Neural cell (in vitro differentiated cells): ENCODE measurements around the gene NPHP4. TPM values are rescaled to one million over a fixed set of nuclear protein-coding genes. Genes with fewer than 3 reads are reported as not detected.

ENCODE experiments used
- H2AFZ ChIP-seq: fragments of 200-600, 300-800 bp; sonication (generic), shearing (Covaris generic); 2 replicates; pipeline ENCODE4 v1.6.0; 2014; ENCODE audit warnings: low read depth, mild to moderate bottlenecking, antibody characterized with exemption, low read length, moderate library complexity
- H3F3A ChIP-seq: fragments of 200-600 bp; shearing (Covaris generic); 2 replicates; pipeline ENCODE4 v1.6.1; 2016; ENCODE audit warnings: mild to moderate bottlenecking, moderate library complexity, mixed read lengths, antibody characterized with exemption, low read length; ENCODE audit not compliant: insufficient read depth, poor library complexity, severe bottlenecking
- H3K27ac ChIP-seq: fragments of 200-600, 300-800 bp; sonication (generic), shearing (Covaris generic); 2 replicates; pipeline ENCODE4 v1.5.1; 2014; ENCODE audit warnings: mild to moderate bottlenecking, low read length, moderate library complexity
- H3K27me3 ChIP-seq: fragments of 300-800, 200-600 bp; sonication (generic), shearing (Covaris generic); 2 replicates; pipeline ENCODE4 v1.6.0; 2014; ENCODE audit warnings: mild to moderate bottlenecking, low read depth, low read length, moderate library complexity; ENCODE audit not compliant: insufficient read depth
- H3K36me3 ChIP-seq: fragments of 300-800, 200-600 bp; sonication (generic), shearing (Covaris generic); 2 replicates; pipeline ENCODE4 v1.5.1; 2014; ENCODE audit warnings: mild to moderate bottlenecking, antibody characterized with exemption, low read length, moderate library complexity; ENCODE audit not compliant: insufficient read depth
- H3K4me2 ChIP-seq: fragments of 300-800, 200-600 bp; sonication (generic), shearing (Covaris generic); 2 replicates; pipeline ENCODE4 v1.6.0; 2014; ENCODE audit warnings: mild to moderate bottlenecking, low read length
- H3K4me3 ChIP-seq: fragments of 300-800, 200-600 bp; sonication (generic), shearing (Covaris generic); 2 replicates; pipeline ENCODE4 v1.5.1; 2014; ENCODE audit warnings: mild to moderate bottlenecking, low read length, moderate library complexity
- H3K79me2 ChIP-seq: fragments of 200-600 bp; shearing (Covaris generic); replicated peaks from 2 replicates; pipeline ENCODE4 v1.6.0; 2014; ENCODE audit warnings: mild to moderate bottlenecking, low read length, moderate library complexity; ENCODE audit not compliant: insufficient read depth
- H3K9ac ChIP-seq: fragments of 300-800, 200-600 bp; sonication (generic), shearing (Covaris generic); 2 replicates; pipeline ENCODE4 v1.6.1; 2016; ENCODE audit warnings: mild to moderate bottlenecking, low read length, mixed read lengths
- H3K9me2 ChIP-seq: fragments of 200-600 bp; shearing (Covaris generic); 2 replicates; pipeline ENCODE4 v1.6.1; 2016; ENCODE audit warnings: mild to moderate bottlenecking, low read length, mixed read lengths; ENCODE audit not compliant: insufficient read depth
- H3K9me3 ChIP-seq: fragments of 200-600, 300-800 bp; sonication (generic), shearing (Covaris generic); 2 replicates; pipeline ENCODE4 v1.6.1; 2016; ENCODE audit warnings: mild to moderate bottlenecking, mixed run types, low read length, moderate library complexity, mixed read lengths
- H4K20me1 ChIP-seq: fragments of 200-600 bp; shearing (Covaris generic); 2 replicates; pipeline ENCODE4 v1.6.1; 2016; ENCODE audit warnings: mild to moderate bottlenecking, mixed run types; ENCODE audit not compliant: insufficient read depth
- CTCF ChIP-seq: fragments of 450-650 bp; IDR thresholded peaks from 2 replicates; pipeline ENCODE4 v1.5.1; 2014; ENCODE audit warnings: antibody characterized with exemption, mild to moderate bottlenecking, moderate library complexity; ENCODE audit not compliant: poor library complexity, severe bottlenecking
- EP300 ChIP-seq: fragments of 450-650 bp; conservative IDR thresholded peaks from 2 replicates; pipeline ENCODE4 v1.6.1; 2014; ENCODE audit warnings: antibody characterized with exemption, mild to moderate bottlenecking, moderate library complexity; ENCODE audit not compliant: poor library complexity, severe bottlenecking
- EZH2 ChIP-seq: fragments of 200-600, 300-800 bp; shearing (Covaris generic), sonication (generic); IDR thresholded peaks from 2 replicates; pipeline ENCODE4 v1.6.1; 2014; ENCODE audit warnings: antibody characterized with exemption, low read length, borderline replicate concordance, mild to moderate bottlenecking; ENCODE audit not compliant: insufficient read depth, poor library complexity, severe bottlenecking
- MXI1 ChIP-seq: fragments of 450-650 bp; conservative IDR thresholded peaks from 2 replicates; pipeline ENCODE4 v1.6.1; 2014; ENCODE audit warnings: antibody characterized with exemption, mild to moderate bottlenecking; ENCODE audit not compliant: poor library complexity, severe bottlenecking
- POLR2AphosphoS5 ChIP-seq: IDR thresholded peaks from 2 replicates; pipeline ENCODE4 v1.6.1; 2012
- RAD21 ChIP-seq: fragments of 450-650 bp; conservative IDR thresholded peaks from 2 replicates; pipeline ENCODE4 v1.6.1; 2014; ENCODE audit warnings: antibody characterized with exemption, mild to moderate bottlenecking, moderate library complexity
- REST ChIP-seq: IDR thresholded peaks from 2 replicates; pipeline ENCODE4 v1.6.1; 2012; ENCODE audit warnings: borderline replicate concordance
- SMC3 ChIP-seq: fragments of 450-650 bp; conservative IDR thresholded peaks from 2 replicates; pipeline ENCODE4 v1.6.1; 2014; ENCODE audit warnings: antibody characterized with exemption, mild to moderate bottlenecking, moderate library complexity; ENCODE audit not compliant: poor library complexity
- TAF1 ChIP-seq: IDR thresholded peaks from 2 replicates; pipeline ENCODE4 v1.6.1; 2012; ENCODE audit warnings: low read depth
- polyA plus RNA-seq: library from polyadenylated mRNA; depleted of rRNA; stranded (reverse); fragments of >200 nt; gene quantifications from 2 replicates; pipeline ENCODE4 v1.2.3, GENCODE V29; 2014

NPHP4 gene
- polyA plus RNA-seq, 1 donor from 2014 or later = 17.1 TPM

GRCh38 chr1:5985250-5985649 is 7.0 kb downstream of the NPHP4 start:
- no peak overlapping the region for H2AFZ ChIP-seq
- no peaks in the 10 kb centered on the region for H3K9me3 ChIP-seq
- H3K9me2 ChIP-seq = no peaks in the 10 kb centered on the region
- H3K27ac ChIP-seq = no peak overlapping the region
- no peak overlapping the region for H3K4me2 ChIP-seq
- H3K9ac ChIP-seq = no peak overlapping the region
- H3K4me3 ChIP-seq = no peak overlapping the region
- no peak for TF ChIP-seq RAD21
- TF ChIP-seq SMC3 = no peak
- no peak for TF ChIP-seq EZH2
- no peaks in the 10 kb centered on the region for H3K36me3 ChIP-seq
- H3K79me2 ChIP-seq = peaks cover 36% of the 10 kb centered on the region
- no peaks in the 10 kb centered on the region for H3K27me3 ChIP-seq
- H3F3A ChIP-seq = no peaks in the 10 kb centered on the region
- H4K20me1 ChIP-seq = no peaks in the 10 kb centered on the region

GRCh38 chr1:5983361-5984103 is 8.7 kb downstream of the NPHP4 start:
- H3K9me2 ChIP-seq = no peaks in the 10 kb centered on the region
- H3K9me3 ChIP-seq = no peaks in the 10 kb centered on the region
- H2AFZ ChIP-seq = no peak overlapping the region
- peak overlapping the region; percentile 8 for H3K27ac ChIP-seq
- H3K79me2 ChIP-seq = peaks cover 22% of the 10 kb centered on the region
- no peak overlapping the region for H3K9ac ChIP-seq
- H3K27me3 ChIP-seq = no peaks in the 10 kb centered on the region
- H3K4me2 ChIP-seq = no peak overlapping the region
- H3F3A ChIP-seq = no peaks in the 10 kb centered on the region
- H3K4me3 ChIP-seq = peak overlapping the region; percentile 6
- H4K20me1 ChIP-seq = no peaks in the 10 kb centered on the region
- H3K36me3 ChIP-seq = no peaks in the 10 kb centered on the region
- TF ChIP-seq POLR2AphosphoS5 (no peak), TAF1 (no peak), REST (no peak), CTCF (no peak), MXI1 (no peak), RAD21 (no peak), EP300 (no peak), EZH2 (no peak), SMC3 (no peak)
